NCI-H1092 treated with DMSO at 0.1 percent for 48 hours (cell line): ENCODE results near the gene TEX30.

Source experiments
- DNase-seq: peaks from one replicate; lab custom pipeline; 2025; lab: John Stamatoyannopoulos, UW

Gene TEX30

DNA sequence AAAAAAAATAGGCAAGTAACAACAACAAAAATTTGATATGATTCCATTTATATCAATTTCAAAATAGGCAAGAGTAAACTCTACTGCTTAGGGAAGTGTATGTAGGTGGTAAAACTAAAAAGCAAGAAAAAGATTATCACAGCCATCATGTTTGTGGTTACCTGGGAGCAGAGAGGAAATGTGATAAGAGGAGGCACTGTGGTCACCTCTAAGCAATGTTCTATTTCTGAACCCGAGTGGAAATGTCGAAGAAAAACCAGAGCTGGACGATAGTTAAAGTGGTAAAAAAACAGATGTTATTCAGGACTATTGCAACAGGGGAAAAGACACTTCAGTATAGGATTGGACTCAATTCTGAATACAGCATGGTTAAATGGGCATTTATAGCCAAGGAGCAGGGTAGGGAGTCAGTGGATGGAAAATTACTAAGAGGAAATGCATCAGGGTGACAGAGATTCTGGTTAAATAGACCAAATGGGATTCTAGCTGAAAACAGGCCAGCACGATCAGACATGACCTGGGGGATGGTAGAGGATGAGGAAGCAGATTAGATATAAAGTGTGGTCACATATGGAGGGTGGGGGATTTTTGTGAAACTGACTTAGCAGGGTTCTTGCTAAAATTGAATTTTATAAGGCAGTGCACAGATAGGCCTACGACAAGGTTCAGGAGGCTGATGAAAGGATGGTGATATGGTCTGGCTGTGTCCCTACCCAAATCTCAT is 6.0 kb upstream of the TEX30 start:
- no peak for DNase-seq

DNA sequence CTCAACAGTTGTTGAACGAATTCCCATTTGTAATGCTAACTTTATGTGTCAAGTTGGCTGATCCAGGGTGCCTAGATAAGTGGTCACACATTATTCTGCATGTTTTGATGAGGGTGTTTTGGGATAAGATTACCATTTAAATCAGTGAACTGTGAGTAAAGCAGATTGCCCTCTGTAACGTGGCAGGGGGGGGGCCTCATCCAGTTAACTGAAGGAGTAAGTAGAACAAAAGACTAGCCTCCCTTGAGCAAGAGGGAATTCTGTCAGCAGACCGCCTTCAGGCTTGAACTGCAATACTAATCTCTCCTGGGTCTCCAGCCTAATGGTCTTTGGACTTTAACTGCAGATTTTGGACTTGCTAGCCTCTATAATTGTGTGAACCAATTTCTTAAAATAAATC is 4.2 kb upstream of the TEX30 start:
- no peak for DNase-seq

DNA sequence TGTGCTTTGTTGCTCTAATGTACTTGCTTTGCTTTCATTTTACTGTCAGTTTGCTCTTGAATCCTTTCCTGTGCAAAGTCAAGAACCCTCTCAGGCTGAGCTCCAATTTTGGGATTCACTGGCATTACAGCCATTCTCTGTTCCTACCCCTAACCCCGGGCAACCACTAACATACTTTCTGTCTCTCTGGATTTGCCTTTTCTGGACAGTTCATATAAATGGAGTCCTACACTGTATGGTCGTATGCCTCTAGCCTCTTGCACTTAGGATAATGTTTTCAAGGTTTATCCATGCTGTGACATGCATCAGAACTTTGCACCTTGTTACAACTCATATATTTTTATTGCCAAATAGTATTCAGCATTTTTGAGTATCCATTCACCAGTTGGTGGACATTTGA is 2.7 kb upstream of the TEX30 start:
- DNase-seq = no peak

DNA sequence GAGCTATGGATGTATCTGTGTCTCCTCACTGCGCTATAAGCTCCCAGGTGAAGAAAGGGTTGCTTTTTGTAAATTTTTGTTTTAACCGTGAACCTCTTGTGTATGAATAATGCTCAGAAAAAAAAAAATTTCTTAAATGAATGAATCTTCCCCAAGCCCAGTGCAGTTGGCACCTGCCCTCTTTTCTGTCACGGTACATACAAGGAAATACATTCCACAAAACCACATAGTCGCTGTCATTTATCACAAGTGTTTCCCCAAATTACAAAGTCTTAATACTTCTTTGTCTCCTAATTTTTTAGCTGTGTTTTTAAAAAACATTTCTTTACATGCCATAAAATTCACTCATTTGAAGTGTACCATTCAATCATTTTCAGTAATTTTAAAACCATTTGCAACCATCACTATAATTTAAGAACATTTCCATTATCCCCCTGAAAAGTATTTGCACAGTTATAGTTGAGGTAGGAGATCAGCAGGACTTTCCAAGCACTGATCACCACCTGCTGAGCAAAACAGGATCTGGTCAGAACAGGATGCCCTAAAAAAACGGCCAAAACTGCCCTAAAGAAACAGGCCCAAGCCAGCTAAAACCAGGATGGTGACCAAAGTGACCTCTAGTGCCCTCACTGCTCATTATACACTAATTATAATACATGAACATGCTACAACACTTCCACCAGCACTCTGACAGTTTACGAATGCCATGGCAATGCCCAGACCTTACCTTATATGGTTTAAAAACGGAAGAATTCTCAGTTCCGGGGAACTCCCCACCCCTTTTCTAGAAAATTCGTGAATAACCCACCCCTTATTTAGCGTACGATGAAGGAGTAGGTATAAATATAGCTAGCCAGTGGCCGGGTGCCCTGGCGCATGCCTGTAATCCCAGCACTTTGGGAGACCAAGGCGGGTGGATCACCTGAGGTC is 1.3 kb upstream of the TEX30 start:
- no peak for DNase-seq

DNA sequence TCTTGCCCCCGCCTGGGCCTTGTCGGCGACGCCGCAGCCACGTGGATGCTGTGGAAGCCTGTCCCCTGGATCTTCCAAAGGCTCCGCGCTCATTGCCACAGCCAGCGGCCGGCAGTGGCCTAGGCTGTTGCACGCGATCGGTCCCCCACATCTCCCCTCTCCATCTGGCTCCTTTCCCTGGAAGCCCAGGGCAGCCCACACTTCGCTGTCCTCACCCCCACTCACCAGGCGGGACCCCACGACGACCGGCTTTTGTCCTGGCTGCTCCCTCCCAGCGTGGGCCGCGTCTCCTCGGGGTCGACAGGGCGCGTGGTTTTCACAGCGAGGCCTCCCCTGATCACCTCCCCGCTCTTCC is 605 bp upstream of the TEX30 start:
- DNase-seq = no peak

DNA sequence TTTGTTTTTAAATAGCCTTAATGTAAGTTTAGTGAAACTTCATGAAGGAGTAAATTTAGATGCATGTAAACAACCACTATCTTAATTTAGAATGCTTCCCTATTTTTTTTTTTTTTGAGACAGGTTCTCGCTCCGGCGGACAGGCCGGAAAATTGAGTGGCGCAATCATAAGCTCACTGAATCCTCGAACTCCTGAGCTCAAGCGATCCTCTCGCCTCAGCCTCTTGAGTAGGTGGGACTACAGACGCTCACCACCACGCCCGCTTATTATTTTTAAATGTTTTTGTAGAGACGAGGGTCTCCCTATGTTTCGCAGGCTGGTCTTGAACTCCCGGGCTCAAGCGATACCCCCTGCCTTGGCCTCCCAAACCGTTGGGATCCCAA is 1.6 kb downstream of the TEX30 start:
- DNase-seq = no peak

DNA sequence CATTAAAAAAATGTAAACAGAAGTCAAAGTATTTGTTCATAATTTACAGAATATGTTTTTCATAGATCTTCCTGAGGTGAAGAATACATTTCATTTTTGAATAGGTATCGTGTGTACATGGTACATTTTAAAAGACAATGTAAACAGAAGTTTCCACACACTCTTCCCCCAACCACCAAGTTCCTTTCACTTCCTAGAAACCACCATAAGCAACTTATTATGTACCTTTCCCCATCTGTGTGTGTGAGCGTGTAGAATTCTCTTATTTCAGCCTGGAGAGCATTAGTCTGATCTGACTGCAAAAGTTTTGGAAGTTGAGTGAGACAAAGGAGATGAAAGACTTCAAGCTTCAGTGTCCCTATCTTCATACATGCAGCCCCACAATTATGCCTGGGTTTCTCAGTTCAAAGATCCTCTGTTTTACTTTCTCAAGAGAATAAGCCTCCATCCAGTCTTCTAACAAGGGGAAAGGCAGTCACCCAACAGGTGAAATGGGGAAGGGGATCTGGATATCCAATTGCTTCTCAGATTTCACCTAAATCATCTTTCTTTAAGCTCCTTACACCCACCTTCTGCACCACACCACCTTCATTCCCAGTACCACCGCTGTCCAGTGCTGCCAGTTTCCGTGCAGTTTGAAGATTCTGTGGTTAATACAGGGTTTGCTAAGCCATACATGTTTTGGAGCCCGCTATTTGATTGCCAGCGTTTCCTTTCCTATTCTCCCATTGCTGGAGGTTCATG is 2.1 kb downstream of the TEX30 start:
- no peak for DNase-seq

DNA sequence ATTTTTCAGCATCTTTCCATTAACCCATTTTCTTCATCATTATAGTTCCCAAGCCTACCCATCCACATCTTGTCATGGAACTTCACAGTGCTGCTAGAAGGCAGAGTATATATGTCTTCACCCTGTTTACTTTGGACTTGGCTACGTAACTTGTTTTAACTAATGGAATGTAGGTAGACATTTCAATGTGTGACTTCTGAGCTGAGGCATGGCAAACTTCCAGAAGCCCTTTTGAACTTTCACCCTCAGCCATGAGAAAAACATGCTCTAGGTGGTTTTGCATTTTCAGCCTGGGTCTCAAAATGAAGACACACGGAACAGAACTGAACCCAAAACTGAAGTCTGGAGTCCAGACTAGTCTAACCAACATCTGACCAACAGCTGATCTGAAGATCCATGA is 3.2 kb downstream of the TEX30 start:
- no peak for DNase-seq

DNA sequence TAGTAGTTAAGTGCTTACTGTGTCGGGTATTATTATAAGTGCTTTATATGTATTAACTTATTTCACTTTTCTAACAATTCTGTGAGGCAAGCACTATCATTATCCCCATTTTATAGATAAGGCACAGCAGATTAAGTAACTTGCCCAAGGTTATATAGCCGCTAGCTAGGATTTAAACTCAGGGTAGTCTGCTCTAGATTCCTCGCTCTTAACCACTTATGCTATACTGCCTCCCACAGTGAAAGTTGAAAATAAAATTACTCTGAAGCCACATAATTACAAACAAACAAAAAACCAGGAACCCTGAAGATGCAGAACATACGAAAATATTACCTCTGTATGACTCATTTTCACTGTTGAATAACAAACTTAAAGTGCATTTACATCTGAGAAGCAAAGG is 3.9 kb downstream of the TEX30 start:
- no peak for DNase-seq

DNA sequence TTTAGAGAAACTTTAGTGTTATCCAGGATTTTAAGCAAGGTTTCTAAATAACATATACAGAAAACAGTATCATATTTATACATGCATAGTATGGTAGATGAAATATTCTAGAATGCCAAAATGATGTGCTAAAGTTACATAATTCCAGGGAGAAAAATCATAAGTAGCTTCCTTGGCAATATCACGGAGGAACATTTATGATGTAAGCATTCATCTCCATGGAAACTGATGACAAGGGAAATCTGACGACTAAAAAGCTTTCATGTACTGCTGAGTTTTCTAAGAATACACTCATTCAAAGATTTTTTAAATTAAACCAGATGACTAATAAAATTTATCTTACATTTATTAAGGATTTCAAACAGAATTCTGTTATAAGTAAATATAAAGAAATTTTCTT is 4.7 kb downstream of the TEX30 start:
- no peak for DNase-seq

DNA sequence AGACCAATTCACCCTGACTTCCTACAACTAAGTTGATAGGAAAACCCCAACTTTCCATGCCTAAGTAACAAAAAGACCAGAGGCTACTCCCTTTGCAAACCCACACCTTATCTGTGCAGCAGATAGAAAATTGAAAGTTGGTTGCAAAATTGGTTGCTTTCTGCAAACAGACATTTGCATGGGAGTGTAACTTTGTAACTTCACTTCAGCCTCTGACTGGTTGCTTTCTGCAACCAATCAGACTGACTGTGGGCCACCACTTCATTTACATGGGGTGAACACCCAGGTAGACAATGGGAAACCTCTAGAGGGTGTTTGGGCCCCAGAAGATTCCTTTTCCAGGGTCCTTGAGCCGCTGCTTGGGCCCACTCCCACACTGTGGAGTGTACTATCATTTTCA is 9.8 kb downstream of the TEX30 start:
- DNase-seq = no peak

DNA sequence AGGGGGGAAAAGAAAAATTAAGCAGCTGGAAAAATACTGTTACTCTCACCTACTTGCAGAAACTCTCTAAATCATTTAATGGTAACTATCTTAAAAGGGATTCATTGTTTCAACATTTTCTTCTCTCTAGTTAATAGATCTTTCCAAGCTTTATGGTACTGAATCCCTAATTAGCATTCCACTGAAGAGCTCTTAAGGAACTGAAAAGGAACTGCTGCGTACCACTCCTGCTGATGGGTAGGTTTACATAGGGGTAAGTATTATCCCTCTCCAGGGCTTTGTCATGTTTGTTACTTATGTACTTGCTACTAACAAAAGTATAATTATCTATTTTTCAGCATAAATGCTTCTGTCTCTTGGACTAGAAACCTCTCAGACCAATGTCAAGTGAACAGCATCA is 12.5 kb downstream of the TEX30 start:
- DNase-seq = no peak

DNA sequence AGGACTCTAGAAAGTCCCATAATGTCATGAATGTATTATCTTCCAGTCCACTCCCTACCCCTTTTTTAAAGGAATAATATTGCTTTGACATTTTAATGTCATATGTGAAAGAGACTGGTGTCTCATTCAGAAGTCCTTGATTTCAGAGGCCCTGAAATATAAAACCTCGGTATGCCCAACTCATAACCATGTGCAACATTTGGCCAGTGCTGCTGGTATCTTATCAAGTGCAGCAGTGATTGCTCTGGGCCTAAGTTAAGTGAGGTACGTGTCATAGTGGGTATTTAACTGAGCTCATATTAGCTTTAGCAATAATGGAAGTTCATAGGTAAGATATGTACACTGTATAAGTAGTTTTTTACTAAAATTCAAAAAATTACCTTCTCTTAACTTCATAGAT is 14.7 kb downstream of the TEX30 start:
- DNase-seq = no peak

DNA sequence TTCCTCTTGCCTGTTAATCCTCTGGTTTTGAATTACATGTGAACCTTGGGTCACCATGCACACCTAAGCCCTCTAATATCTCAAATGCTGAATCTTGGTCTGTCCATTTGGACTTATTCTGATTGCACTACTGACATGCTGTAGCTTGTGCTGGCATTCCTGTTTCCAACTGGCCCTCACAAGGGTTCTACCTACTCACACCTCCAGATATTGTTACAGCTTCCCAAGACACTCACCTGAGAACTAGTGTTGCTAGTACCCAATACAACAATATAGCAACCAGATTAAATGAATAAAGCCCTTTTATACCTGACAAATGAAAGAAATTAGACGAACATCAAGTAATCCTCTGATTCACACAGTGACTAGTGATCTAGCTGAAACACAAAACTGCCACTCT is 16.6 kb downstream of the TEX30 start:
- no peak for DNase-seq

DNA sequence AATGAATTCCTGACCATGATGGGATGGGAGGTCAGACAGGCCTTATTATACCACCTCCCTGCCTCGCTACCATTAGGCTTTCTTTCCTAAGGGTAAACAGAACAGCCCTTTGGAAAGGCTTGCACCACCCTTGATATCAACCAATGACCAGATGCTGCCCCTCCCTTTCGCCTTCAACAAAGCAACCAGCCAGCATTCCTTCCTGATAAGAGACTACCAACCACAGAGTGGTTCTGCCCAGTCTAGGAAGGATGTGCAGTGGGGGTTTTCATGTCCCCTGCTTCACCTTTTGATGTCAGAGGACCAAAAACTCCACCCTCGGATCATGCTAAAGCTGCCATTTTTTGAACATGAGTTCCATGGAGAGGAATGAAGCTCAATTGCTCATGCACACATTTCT is 21.7 kb downstream of the TEX30 start:
- DNase-seq = no peak

DNA sequence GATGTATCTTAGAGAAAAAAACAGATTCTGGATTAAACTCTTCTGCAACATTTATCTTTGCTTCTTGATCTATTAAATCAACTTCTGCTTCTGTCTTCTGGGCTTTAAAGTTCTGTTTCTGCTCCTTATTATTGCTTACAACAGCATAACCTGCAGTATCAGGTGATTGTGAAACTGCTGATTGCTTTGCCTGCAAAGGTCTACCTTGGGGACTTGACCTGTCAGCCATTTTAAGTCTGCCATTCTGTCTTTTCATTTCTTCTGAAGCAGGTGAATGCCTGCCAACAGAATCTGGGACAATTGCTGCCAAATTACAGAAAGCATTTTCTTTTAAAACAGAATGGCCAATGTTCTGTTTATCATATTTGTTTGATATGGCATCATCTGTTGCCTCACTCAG is 31.1 kb downstream of the TEX30 start:
- no peak for DNase-seq

DNA sequence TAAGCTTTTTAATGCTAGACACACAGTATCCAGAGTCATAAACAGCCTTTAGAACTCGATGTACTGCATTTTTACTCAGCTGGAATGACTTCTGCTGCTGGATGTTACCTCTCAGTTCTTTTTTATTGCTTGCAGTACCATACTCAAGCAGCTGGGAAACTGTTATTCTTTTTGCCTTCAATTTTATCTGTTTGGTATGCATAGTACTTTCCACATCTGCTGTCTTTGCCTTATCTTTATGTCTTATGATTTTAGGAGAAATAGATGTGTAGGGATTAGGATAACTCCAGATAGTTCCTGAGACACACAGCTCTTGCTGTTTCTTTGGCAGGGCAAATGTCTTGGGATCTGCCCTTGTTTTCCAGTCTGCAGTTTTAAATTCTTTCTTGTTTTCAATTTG is 31.5 kb downstream of the TEX30 start:
- DNase-seq = no peak

DNA sequence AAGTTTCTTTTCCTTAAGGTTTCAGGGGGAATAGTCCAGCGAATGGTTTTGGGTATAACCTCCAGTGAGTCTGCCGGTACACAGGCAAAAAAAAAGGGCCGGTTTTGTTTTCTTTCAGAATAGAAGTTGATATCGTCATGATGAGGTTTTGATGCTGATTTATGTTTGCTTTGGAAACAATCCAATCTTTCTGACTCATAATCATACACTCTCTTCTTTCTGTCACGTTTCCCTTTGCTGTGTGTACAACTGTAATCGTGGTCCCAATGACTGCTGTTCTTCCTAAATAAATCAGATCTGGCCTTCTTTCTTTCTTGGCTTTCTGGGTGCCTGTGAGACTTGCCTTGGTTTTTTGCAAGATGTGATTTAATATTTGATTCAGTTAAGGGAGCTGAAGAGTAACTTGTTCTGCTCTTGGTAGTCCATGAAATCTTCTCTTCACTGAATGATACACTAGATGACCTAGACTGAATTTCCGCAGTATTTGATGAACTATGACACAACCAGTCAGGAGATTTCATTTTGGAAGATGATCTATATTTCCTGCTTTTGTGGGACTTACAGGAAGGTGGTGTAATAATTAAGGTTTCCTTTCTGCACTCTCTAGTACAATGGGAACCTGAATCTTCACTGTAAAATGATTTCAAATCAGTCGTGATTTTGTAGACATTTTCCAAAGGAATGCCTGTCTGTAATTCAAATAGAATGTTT is 43.9 kb downstream of the TEX30 start:
- peak; percentile 11 for DNase-seq

DNA sequence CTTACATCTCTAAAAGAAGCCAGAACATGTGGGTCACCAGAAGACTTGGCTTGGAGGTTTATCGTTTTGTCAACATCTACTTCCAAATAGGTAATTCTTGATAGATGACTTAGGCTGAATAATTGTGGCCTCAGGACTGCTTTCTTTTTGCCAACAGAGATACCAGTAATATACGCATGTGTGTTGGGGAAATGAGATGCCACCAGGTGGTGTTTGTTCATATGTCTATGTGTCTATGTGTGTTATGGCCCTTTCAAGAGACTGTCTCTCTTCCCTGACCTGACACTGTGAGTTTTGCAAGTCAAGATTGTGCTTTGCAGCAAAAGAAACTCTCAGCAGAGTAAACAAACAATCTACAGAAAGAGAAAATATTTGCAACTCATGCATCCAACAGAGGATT is 47.2 kb downstream of the TEX30 start:
- DNase-seq = peak; percentile 15

DNA sequence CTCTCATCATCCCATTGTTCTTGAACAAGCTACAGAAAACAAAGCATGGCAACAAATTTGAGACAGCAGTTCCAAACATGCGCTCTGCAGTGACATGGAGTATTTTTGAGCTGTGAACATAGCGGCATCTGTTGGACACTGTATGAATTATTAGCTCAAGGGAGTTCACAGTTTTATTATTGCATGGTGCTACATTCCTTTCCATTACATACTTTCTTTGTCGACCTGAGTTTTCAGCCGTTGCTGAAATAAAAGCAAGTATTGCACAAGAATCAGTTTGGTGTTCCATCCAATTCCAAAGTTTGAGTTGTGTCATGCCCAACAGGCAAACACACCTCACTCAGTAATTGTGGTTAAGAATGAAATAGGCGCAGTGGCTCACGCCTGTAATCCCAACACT is 48.7 kb downstream of the TEX30 start:
- peak; percentile 45 for DNase-seq

DNA sequence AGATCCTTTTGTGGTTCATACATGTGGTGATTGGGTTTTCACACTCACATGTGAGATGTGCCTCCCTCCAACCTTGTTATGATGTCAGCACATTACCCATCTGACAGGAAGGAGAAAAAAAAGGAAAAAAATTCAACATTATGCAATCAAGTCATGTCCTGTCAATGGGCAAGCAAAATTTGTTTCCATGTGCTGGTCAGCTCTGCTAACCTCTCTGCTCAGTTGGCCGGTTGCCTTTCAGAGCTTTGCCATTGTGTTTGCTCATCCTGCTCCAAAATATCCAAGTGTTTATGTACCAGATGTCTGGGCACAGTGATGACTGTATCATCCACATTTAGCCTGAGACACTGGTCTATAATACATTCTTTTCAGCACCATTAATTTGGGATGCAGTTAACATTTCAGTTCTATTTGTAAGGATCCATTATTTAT is 51.8 kb downstream of the TEX30 start:
- DNase-seq = no peak

DNA sequence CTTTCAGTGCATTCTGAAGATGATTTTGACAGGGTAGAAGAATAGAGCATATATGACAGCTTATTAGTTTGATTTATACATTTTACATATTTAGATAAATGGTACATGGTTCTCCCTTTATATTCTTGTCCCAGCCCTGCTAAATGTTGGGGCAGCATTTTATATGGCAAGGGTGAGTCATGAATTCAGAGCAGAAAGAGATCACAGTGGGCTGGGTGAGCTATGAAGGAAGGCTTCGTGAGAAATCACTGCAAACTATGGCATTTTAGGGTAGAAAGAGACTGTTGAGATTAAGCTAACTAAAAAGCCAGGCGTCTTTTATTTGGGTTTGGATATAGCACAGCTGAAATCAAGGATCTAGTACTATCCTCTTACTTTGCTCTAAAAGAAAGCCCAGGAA is 54.8 kb downstream of the TEX30 start:
- no peak for DNase-seq
